GM19025 (cell line): ENCODE results near the gene CDH23.
A peak's percentile ranks its signal among the peaks of the same experiment; 100 is the strongest.

Source experiments
- ATAC-seq: cut with Tn5 transposase; IDR thresholded peaks from one replicate; pipeline ENCODE4 v1.9.1; 2021; ENCODE audit warnings: mild to moderate bottlenecking, low read depth, moderate library complexity; ENCODE audit not compliant: unreplicated experiment

The CDH23 gene

DNA sequence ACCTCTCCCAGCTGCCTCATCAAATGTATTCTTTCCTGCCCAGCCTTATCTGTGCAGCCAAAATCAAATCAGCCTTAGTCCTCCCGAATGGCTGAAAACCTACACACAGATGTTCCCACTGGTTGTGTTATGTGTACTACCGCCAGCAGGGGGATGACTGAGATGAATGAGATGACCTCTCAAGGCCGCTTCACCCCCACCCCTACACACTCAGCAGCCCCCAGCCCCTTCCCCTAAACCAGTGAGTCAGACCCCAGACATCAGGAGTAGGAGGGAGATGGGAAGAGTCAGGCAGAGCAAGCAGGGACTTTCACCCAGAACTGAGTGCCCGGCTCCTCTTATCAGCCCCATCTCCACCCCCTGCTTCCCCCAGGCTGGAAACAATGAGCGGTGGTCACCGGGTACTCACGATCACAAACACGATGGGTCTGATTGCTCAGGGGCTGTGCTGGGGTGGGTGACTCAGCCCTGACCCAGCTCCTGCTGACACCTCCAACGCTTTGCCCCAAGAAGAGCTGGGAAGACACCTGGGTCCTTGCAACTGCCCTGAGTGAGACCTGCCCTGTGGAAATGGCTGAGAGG, 329.4 kb downstream of the CDH23 start:
- ATAC-seq, result no peak

GRCh38 chr10:71726580-71727104, 329.9 kb downstream of the CDH23 start:
- ATAC-seq, result no peak

DNA sequence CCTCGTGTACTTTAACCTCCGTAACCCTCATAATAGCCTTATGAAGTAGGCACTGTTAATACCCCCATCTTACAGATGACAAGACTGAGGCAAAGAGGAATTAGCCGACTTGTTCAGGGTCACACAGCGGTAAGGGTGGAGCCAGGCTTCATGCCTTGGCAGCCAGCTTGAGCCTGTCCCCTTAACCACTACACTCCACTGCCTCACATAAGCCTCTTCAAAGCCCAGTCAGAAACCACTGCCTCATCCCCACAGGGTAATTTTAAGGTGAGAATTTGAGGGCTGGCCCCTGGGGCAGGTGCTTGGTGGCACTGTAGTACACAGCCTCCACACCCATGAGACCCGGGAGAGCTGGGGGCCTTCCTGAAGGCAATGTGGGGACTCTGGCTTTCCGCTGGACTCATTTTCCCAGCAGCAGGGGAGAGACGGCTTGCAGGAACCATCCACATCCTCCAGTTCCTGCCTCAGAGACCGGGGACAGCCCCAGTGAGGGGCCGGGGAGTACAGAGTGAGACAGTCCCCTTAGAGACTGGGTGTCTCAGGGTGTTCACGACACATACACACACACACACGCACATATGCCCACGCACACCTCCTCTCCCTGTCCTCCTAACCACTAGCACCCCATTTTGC, 330.5 kb downstream of the CDH23 start:
- peak; percentile 38 for ATAC-seq

DNA sequence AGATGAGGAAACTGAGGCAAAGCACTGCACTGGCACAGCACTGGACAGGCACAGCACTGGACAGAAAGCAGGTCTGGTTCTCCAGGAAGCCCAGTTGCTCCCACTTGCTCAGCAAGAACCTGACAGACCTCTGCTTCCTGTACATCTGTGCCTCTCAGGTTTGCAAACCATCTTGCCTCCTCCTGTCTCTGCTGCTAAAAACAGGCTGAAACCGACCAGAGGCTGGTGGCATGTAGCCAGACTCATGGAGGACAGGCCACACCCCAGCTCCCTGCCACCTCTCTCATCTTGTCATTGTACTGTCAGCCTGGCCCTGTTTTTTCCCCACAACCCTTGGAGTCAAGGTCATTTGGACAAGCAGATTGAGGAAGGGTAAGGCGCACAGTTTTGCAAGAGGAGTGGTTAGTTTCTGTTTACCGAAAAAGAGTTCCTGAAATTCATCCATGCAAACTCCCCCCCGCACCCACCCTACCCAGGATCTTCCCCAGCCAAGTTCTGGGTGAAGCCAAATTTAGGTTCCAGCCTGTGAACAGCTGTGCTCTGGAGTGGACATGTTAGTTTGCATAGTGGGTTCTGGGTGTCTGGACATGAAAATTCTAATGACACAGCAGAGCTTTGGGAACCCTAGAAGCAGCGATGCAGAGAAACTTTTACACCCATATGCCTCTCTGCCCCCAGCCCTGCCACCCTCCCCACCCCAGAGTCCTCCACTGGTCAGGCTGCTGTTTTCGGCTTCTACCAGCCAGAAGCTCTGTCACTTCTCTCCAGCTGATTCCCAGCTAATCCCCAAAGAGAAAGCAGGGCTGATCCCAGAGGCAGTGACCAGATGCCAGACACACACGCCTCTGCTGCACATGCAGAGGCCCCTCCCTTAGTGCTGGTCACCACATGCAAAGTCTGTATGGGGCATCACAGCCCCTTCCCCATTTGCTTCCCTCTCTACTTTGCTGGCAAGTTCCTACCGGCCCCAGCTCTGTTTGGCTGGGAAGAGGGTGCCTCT, 331.3 kb downstream of the CDH23 start:
- peak; percentile 54 for ATAC-seq

DNA sequence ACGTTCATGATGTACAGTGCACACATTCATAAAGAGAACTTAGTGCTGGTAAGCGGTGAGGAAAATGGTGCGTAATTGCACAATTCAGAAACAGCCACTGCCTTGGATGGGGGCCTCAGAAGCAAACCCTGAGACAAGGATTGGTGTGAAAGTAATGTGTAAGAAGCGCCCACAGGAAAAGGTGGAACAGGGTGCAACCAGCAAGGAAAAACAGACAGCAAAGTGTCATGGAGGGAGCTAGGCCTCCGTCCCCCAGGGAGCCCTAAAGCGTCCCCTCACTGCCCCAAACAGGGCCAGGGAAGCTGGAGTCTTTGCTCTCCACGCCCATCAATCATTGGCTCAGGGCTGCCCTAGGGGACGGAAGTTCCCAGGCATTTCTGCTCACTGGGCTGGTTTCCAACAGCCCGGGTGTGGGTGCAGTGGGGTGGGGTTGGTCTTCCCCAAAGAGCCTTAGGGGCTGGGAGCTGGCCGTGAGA, 332.5 kb downstream of the CDH23 start:
- ATAC-seq, result no peak

DNA sequence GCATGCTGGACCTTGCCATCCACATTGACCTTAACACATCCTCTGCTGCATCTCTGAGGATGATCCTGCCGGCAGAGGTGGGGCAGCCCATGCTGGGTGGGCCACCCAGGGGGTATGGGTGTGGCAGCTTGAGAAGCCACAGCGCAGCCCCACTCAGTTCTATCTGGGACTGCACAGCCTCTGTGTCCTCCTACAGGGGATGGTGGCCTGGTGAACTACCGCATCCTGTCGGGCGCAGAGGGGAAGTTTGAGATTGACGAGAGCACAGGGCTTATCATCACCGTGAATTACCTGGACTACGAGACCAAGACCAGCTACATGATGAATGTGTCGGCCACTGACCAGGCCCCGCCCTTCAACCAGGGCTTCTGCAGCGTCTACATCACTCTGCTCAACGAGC, 335.1 kb downstream of the CDH23 start:
- ATAC-seq, result no peak

GRCh38 chr10:71734797-71735196, 338.1 kb downstream of the CDH23 start:
- no peak for ATAC-seq

- ATAC-seq, result no peak
Measured at GRCh38 chr10:71735709-71736569, 339.2 kb downstream of the CDH23 start.

- ATAC-seq, result no peak
Measured at GRCh38 chr10:71736570-71736952, 339.8 kb downstream of the CDH23 start.

DNA sequence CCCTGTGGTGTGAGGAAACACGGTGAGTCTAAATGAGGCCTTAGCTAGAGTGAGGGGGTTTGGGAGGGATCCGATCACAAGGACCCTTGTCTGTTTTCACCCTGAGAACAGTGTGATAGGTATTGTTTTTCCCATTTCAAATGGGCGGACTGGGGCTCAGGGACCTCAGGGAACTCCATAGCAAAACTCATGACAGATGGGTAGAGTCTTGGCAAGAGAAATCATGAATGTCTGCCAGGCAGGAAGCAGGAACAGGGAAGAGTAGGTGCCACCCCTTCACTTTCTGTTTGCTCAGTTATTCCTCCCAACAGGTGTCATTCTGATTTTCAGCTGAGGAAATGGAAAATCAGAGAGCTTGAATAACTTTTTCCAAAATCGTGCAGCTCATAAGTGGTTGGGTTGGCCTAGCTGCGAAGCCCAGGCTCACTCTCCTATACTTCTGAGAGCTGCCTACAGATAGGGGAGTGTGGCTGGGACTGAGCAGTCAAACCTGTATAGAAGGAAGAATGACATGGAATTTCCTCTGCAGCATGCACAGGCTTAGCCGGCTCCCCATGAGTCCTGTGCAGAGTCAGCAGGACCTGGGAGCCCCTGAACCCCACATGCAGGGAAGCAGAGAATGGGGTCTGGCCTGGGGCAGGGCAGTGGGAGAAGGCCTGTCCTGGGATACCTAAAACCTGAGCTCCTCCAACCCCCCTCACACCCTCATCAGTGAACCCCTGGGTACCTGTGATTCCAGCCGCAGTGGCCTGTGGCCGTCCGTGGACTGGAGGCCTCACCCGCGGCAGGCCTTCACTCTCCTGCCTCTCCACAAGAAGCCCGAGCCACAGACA, 340.5 kb downstream of the CDH23 start:
- no peak for ATAC-seq

GRCh38 chr10:71737834-71738197, 341.1 kb downstream of the CDH23 start:
- no peak for ATAC-seq

DNA sequence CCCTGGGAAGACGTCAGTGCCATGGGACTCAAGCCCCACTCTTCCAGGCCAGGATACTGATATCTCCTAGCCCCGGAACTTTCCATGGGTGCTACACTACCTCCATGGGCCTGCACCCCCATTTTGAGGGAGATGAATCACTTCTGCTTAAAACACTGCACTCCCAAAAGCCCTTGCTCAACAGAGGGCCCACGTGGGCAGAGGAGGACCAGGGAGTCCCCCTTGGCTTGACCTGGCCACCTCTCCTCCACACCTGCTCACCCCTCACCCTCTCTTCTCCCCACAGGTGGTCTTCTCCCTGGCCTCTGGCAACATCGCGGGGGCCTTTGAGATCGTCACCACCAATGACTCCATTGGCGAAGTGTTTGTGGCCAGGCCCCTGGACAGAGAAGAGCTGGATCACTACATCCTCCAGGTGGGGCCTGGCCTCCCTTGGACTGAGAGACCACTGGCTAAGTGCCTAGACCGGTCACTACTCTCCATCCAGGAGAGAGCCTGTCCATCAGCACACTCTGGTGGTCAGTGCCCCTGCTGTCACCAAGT, 342.7 kb downstream of the CDH23 start:
- ATAC-seq, result no peak

GRCh38 chr10:71740069-71740653, 343.4 kb downstream of the CDH23 start:
- no peak for ATAC-seq

DNA sequence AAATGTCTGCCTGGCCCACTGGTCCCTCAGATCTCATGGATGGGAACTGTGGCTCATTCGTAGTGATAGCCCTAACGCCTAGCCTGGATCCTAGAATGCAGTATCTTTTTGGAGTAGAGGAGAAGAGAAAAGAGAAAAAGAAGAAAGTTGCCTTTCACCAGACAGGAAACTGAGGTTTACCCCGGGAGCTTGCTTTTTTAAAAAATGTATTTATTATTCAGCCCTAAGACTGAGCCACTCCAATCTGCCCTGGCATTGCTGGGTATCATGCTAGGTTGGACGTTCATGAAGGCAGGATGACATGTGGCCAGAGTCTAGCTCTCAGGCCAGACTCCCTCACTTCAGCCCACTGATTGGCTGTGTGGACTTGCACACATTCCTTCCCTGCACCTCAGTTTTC, 344.3 kb downstream of the CDH23 start:
- ATAC-seq, result no peak

- ATAC-seq, result no peak
Measured at GRCh38 chr10:71741671-71742070, 345.0 kb downstream of the CDH23 start.

GRCh38 chr10:71742301-71743088, 345.8 kb downstream of the CDH23 start:
- ATAC-seq, result no peak

DNA sequence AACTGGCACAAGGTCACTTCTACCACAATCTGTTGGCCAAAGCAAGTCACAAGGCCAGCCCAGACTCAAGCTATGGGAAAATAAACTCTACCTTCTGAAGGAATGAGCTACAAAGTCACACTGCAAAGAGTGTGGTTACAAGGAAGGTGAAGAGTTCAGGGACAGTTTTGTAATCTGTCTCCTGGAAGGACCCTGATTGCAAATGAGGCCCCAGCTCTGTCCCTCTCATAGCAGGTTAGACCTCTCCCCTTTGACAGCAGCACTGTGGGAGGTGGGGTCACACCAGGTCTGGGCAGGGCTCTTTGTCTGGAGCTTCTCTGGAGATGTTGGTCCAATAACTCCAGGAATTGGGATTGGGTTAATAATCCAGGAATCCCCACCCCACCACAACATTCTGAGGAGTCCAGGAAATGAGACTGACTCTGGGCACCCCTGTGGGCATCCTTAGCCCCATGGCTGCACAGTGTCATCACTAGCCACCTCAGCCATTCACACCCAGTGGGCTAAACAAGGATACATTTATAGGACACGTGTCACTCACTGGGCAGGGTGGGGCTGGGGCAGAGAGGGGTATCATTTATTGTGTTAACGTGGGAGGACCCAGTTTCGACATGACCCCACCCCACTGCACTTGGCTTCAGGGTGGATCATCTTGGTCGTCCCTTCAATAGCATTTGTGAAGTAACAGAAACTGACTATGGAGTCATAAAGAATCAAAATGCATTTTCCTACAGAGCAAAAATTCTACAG, 346.5 kb downstream of the CDH23 start:
- ATAC-seq, result no peak
